Astrocyte (in vitro differentiated cells and primary cell): ENCODE data around the gene FOSL2. TPM values are rescaled to one million over a fixed set of nuclear protein-coding genes. Genes with fewer than 3 reads are reported as not detected.

Source experiments
- DNase-seq: peaks from one replicate; pipeline ENCODE4 v3.0.0-alpha.2; 2010; ENCODE audit warnings: low read depth
- FAIRE-seq: peaks from 2 replicates; lab custom pipeline; 2011; peaks lifted over from hg19 to GRCh38; lab: Jason Lieb, UNC
- H2AFZ ChIP-seq: 2 replicates; pipeline ENCODE4 v1.6.0; 2012; ENCODE audit warnings: low read depth, low read length, inconsistent platforms
- H3K27ac ChIP-seq: 2 replicates; pipeline ENCODE4 v1.5.1; 2011; ENCODE audit warnings: low read depth, low read length, inconsistent platforms
- H3K27me3 ChIP-seq: 2 replicates; pipeline ENCODE4 v1.6.0; 2011; ENCODE audit warnings: low read length, inconsistent platforms; ENCODE audit not compliant: insufficient read depth
- H3K36me3 ChIP-seq: 2 replicates; pipeline ENCODE4 v1.5.1; 2011; ENCODE audit warnings: low read length, inconsistent platforms; ENCODE audit not compliant: insufficient read depth
- H3K4me1 ChIP-seq: 2 replicates; pipeline ENCODE4 v1.5.1; 2011; ENCODE audit warnings: low read length, inconsistent platforms; ENCODE audit not compliant: insufficient read depth
- H3K4me2 ChIP-seq: 2 replicates; pipeline ENCODE4 v1.6.0; 2012; ENCODE audit warnings: low read length, inconsistent platforms
- H3K4me3 ChIP-seq: 2 replicates; pipeline ENCODE4 v1.5.1; 2011; ENCODE audit warnings: low read depth, mild to moderate bottlenecking, low read length, inconsistent platforms; ENCODE audit not compliant: insufficient read depth
- H3K79me2 ChIP-seq: 2 replicates; pipeline ENCODE4 v1.6.0; 2012; ENCODE audit warnings: mild to moderate bottlenecking, low read length, inconsistent platforms; ENCODE audit not compliant: insufficient read depth
- H3K9ac ChIP-seq: 2 replicates; pipeline ENCODE4 v1.6.0; 2012; ENCODE audit warnings: mild to moderate bottlenecking, low read length, inconsistent platforms
- H3K9me3 ChIP-seq: 2 replicates; pipeline ENCODE4 v1.5.1; 2012; ENCODE audit warnings: low read depth, mild to moderate bottlenecking, low read length, inconsistent platforms; ENCODE audit not compliant: insufficient read depth
- H4K20me1 ChIP-seq: 2 replicates; pipeline ENCODE4 v1.6.0; 2012; ENCODE audit warnings: low read length, inconsistent platforms; ENCODE audit not compliant: insufficient read depth
- H3K27ac Mint-ChIP-seq: one replicate; pipeline ENCODE4 v1.8.0; 2021; ENCODE audit warnings: mild to moderate bottlenecking, mixed read lengths; ENCODE audit not compliant: unreplicated experiment
- H3K27me3 Mint-ChIP-seq: one replicate; pipeline ENCODE4 v1.8.0; 2021; ENCODE audit warnings: low read depth, mixed read lengths; ENCODE audit not compliant: unreplicated experiment
- H3K36me3 Mint-ChIP-seq: one replicate; pipeline ENCODE4 v1.8.0; 2021; ENCODE audit warnings: low read depth, mixed read lengths; ENCODE audit not compliant: unreplicated experiment
- H3K4me1 Mint-ChIP-seq: one replicate; pipeline ENCODE4 v1.8.0; 2021; ENCODE audit warnings: low read depth, mixed read lengths; ENCODE audit not compliant: unreplicated experiment
- H3K4me3 Mint-ChIP-seq: one replicate; pipeline ENCODE4 v1.8.0; 2021; ENCODE audit warnings: mild to moderate bottlenecking, moderate library complexity, mixed read lengths; ENCODE audit not compliant: unreplicated experiment
- H3K9me3 Mint-ChIP-seq: one replicate; pipeline ENCODE4 v1.8.0; 2021; ENCODE audit warnings: mild to moderate bottlenecking, mixed read lengths; ENCODE audit not compliant: unreplicated experiment
- CTCF ChIP-seq: IDR thresholded peaks from 2 replicates; pipeline ENCODE4 v1.5.1; 2011; ENCODE audit warnings: low read depth, mild to moderate bottlenecking, inconsistent platforms, low read length, moderate library complexity; ENCODE audit not compliant: insufficient read depth
- EZH2 ChIP-seq: IDR thresholded peaks from 2 replicates; pipeline ENCODE4 v1.6.1; 2012; ENCODE audit warnings: mild to moderate bottlenecking, low read length, inconsistent platforms; ENCODE audit not compliant: insufficient read depth
- total RNA-seq: library from RNA; stranded (reverse); gene quantifications from 2 replicates; pipeline ENCODE4 v1.2.1, GENCODE V29; 2021

FOSL2 gene
- total RNA-seq, 1 donor from 2014 or later: 158 TPM

- Histone ChIP-seq H3K4me2 (no peak overlapping the region), H4K20me1 (no peaks in the 10 kb centered on the region), H3K27me3 (no peaks in the 10 kb centered on the region), H2AFZ (no peak overlapping the region), H3K9me3 (no peaks in the 10 kb centered on the region), H3K36me3 (no peaks in the 10 kb centered on the region), H3K79me2 (no peaks in the 10 kb centered on the region), H3K9ac (no peak overlapping the region), H3K27ac (no peak overlapping the region), H3K4me1 (peaks cover 2% of the 10 kb centered on the region), H3K4me3 (no peak overlapping the region)
- H3K27ac Mint-ChIP-seq: no peak overlapping the region
- H3K27me3 Mint-ChIP-seq: peaks cover 17% of the 10 kb centered on the region
- no peaks in the 10 kb centered on the region for H3K36me3 Mint-ChIP-seq
- H3K4me3 Mint-ChIP-seq: no peak overlapping the region
- no peak for TF ChIP-seq CTCF
- no peak for TF ChIP-seq EZH2
- peaks cover 3% of the 10 kb centered on the region for H3K4me1 Mint-ChIP-seq
- no peaks in the 10 kb centered on the region for H3K9me3 Mint-ChIP-seq
- DNase-seq: no peak
- FAIRE-seq: no peak
Measured at GRCh38 chr2:28348149-28348567, 44.5 kb upstream of the FOSL2 start.

GRCh38 chr2:28348921-28349320 lies 43.7 kb upstream of the FOSL2 start:
- no peak overlapping the region for H2AFZ ChIP-seq
- no peaks in the 10 kb centered on the region for H3K9me3 ChIP-seq
- TF ChIP-seq CTCF (no peak), EZH2 (no peak)
- H3K27me3 ChIP-seq: no peaks in the 10 kb centered on the region
- H3K36me3 ChIP-seq: no peaks in the 10 kb centered on the region
- no peak overlapping the region for H3K4me3 Mint-ChIP-seq
- no peak overlapping the region for H3K9ac ChIP-seq
- no peaks in the 10 kb centered on the region for H4K20me1 ChIP-seq
- no peaks in the 10 kb centered on the region for H3K4me1 ChIP-seq
- no peaks in the 10 kb centered on the region for H3K4me1 Mint-ChIP-seq
- H3K27ac Mint-ChIP-seq: no peak overlapping the region
- H3K4me3 ChIP-seq: no peak overlapping the region
- DNase-seq: no peak
- H3K79me2 ChIP-seq: no peaks in the 10 kb centered on the region
- no peak overlapping the region for H3K27ac ChIP-seq
- no peaks in the 10 kb centered on the region for H3K9me3 Mint-ChIP-seq
- peaks cover 17% of the 10 kb centered on the region for H3K27me3 Mint-ChIP-seq
- H3K36me3 Mint-ChIP-seq: no peaks in the 10 kb centered on the region
- FAIRE-seq: no peak
- H3K4me2 ChIP-seq: no peak overlapping the region

GRCh38 chr2:28349546-28350165 lies 43.0 kb upstream of the FOSL2 start:
- no peak overlapping the region for H3K4me2 ChIP-seq
- DNase-seq (no peak), FAIRE-seq (no peak)
- H3K9me3 ChIP-seq: no peaks in the 10 kb centered on the region
- no peak overlapping the region for H3K9ac ChIP-seq
- peaks cover 17% of the 10 kb centered on the region for H3K27me3 Mint-ChIP-seq
- no peaks in the 10 kb centered on the region for H3K9me3 Mint-ChIP-seq
- H3K36me3 ChIP-seq: no peaks in the 10 kb centered on the region
- no peak for TF ChIP-seq EZH2
- TF ChIP-seq CTCF: no peak
- H3K4me3 ChIP-seq: no peak overlapping the region
- H3K79me2 ChIP-seq: no peaks in the 10 kb centered on the region
- H3K4me3 Mint-ChIP-seq: peak overlapping the region; percentile 40
- H2AFZ ChIP-seq: no peak overlapping the region
- no peak overlapping the region for H3K27ac ChIP-seq
- no peaks in the 10 kb centered on the region for H3K27me3 ChIP-seq
- no peak overlapping the region for H3K27ac Mint-ChIP-seq
- no peaks in the 10 kb centered on the region for H3K36me3 Mint-ChIP-seq
- H3K4me1 ChIP-seq: no peaks in the 10 kb centered on the region
- no peaks in the 10 kb centered on the region for H3K4me1 Mint-ChIP-seq
- no peaks in the 10 kb centered on the region for H4K20me1 ChIP-seq
